GM19372 (cell line): ENCODE measurements around the gene TRPC4AP.
"Not testable (repeated sequence)": the region's sequence is repeated elsewhere in the genome, so short reads cannot be mapped to it uniquely, and the experiment has no call there.

Experiments
- ATAC-seq: cut with Tn5 transposase; IDR thresholded peaks from one replicate; pipeline ENCODE4 v1.9.1; 2021; ENCODE audit warnings: mild to moderate bottlenecking, low read depth, moderate library complexity; ENCODE audit not compliant: unreplicated experiment

The TRPC4AP gene

GRCh38 chr20:35092524-35093266, at the start of gene TRPC4AP:
Gene TRPC4AP (minus strand): TSS chr20:35092807. CDS start chr20:35092781, 26 bp downstream.
- peak; percentile 94 for ATAC-seq

GRCh38 chr20:35135867-35136586, 43.4 kb upstream of the TRPC4AP start:
- no peak for ATAC-seq

- ATAC-seq = no peak
These were observed 42.3 kb upstream of the TRPC4AP start for GRCh38 chr20:35134880-35135279.

- no peak for ATAC-seq
These were observed 41.9 kb upstream of the TRPC4AP start for GRCh38 chr20:35134472-35134871.

GRCh38 chr20:35133735-35134134, 41.1 kb upstream of the TRPC4AP start:
- ATAC-seq = no peak

- ATAC-seq = no peak
These were observed 40.4 kb upstream of the TRPC4AP start for GRCh38 chr20:35133031-35133430.

GRCh38 chr20:35131934-35132333, 39.3 kb upstream of the TRPC4AP start:
- no peak for ATAC-seq

GRCh38 chr20:35129647-35130069, 37.1 kb upstream of the TRPC4AP start:
- ATAC-seq = no peak

GRCh38 chr20:35125753-35126152, 33.1 kb upstream of the TRPC4AP start:
- no peak for ATAC-seq

GRCh38 chr20:35122756-35123405, 30.3 kb upstream of the TRPC4AP start:
- no peak for ATAC-seq

GRCh38 chr20:35121186-35121585, 28.6 kb upstream of the TRPC4AP start:
- ATAC-seq = no peak

- no peak for ATAC-seq
These were observed 27.6 kb upstream of the TRPC4AP start for GRCh38 chr20:35120012-35120701.

- ATAC-seq = no peak
These were observed 25.0 kb upstream of the TRPC4AP start for GRCh38 chr20:35117629-35118028.

- ATAC-seq = no peak
These were observed 24.6 kb upstream of the TRPC4AP start for GRCh38 chr20:35117196-35117595.

GRCh38 chr20:35116258-35116657, 23.7 kb upstream of the TRPC4AP start:
- ATAC-seq = no peak

- no peak for ATAC-seq
These were observed 23.0 kb upstream of the TRPC4AP start for GRCh38 chr20:35115606-35116005.

- ATAC-seq = not testable (repeated sequence)
These were observed 19.7 kb upstream of the TRPC4AP start for GRCh38 chr20:35112276-35112675.

- no peak for ATAC-seq
These were observed 18.7 kb upstream of the TRPC4AP start for GRCh38 chr20:35111141-35111888.

- ATAC-seq = no peak
These were observed 16.3 kb upstream of the TRPC4AP start for GRCh38 chr20:35108921-35109320.

- ATAC-seq = no peak
These were observed 14.3 kb upstream of the TRPC4AP start for GRCh38 chr20:35106827-35107380.
